C4-2B (cell line): ENCODE data around the gene CECR2.

Experiments
- ZFX ChIP-seq: fragments of 450-650 bp; IDR thresholded peaks from 2 replicates; pipeline ENCODE4 v1.6.1; 2017
- TF ChIP-seq, protein P1 (sequence below): fragments of 450-650 bp; conservative IDR thresholded peaks from 2 replicates; pipeline ENCODE4 v1.5.1; 2017; ENCODE audit warnings: mild to moderate bottlenecking

DNA sequence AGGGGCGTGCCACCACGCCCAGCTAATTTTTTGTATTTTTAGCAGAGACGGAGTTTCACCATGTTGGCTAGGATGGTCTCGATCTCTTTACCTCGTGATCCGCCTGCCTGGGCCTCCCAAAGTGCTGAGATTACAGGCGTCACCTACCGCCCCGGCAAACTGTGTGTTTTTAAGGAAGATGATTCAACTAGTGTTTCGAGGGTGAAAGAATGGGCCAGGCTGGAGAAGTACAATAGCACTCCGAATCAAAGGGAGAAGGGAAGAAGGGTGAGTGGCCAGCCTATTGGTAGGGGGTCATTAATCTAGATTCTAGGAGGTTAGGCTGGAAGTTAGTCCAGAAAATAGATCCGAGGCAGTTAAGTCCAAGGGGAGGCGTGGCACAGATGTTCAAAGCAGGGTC, 2.9 kb upstream of the CECR2 start:
- TF ChIP-seq, protein P1, sequence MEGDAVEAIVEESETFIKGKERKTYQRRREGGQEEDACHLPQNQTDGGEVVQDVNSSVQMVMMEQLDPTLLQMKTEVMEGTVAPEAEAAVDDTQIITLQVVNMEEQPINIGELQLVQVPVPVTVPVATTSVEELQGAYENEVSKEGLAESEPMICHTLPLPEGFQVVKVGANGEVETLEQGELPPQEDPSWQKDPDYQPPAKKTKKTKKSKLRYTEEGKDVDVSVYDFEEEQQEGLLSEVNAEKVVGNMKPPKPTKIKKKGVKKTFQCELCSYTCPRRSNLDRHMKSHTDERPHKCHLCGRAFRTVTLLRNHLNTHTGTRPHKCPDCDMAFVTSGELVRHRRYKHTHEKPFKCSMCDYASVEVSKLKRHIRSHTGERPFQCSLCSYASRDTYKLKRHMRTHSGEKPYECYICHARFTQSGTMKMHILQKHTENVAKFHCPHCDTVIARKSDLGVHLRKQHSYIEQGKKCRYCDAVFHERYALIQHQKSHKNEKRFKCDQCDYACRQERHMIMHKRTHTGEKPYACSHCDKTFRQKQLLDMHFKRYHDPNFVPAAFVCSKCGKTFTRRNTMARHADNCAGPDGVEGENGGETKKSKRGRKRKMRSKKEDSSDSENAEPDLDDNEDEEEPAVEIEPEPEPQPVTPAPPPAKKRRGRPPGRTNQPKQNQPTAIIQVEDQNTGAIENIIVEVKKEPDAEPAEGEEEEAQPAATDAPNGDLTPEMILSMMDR = no peak
- no peak for TF ChIP-seq ZFX
